ENCODE data around the gene TMEM108.

TMEM108 gene

DNA sequence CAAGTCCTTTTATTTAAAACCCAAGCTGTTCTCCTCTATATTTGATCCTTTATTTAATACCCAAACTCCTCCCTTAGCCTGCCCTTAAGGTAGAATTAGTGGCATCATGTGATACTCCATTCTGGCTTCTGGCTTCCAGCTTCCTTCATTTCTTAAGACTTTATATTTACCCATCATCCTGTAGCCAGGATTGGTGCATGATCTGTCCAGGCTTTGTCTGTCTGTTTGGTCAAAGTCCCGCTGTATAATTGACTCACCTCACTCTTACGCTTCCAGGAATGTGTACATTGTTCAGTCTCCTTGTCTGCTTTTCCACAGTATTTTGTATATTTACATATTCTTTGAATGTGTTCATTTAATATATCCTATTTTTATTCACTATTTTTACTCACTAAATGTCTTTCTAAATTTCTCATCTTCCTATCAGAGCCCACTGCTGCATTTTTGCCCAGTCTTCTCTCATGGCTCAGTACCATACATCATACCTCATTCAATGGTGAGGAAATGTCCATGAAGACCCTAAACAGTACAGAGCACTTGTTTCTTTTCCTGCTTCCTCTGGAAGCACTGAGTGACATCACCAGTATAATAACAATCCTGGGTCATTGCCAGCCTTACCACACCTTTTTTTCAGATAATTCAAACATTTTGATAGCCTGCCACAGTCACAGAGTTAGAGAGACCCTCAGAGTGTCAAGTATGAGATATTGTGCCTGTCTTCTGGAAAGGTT lies 31.5 kb downstream of the TMEM108 start:
- DNase-seq (ENCODE audit: low read depth, low spot score), result no peak
- no peak overlapping the region for H3K9ac ChIP-seq (ENCODE audit: insufficient read length, low read depth)
- H3K36me3 ChIP-seq (ENCODE audit: insufficient read depth, insufficient read length, low read length), result no peaks in the 10 kb centered on the region
- H3K4me1 ChIP-seq (ENCODE audit: insufficient read depth, insufficient read length), result no peaks in the 10 kb centered on the region
- no peak overlapping the region for H3K4me3 ChIP-seq (ENCODE audit: insufficient read length, low read depth)
- H3K9me3 ChIP-seq (ENCODE audit: insufficient read depth, low read length), result no peaks in the 10 kb centered on the region
- no peaks in the 10 kb centered on the region for H3K27me3 ChIP-seq (ENCODE audit: insufficient read depth, insufficient read length)
- TF ChIP-seq ZNF274 (IDR thresholded peaks at IDR 0.05; ENCODE audit: low read depth, low read length), result no peak
- no peak for TF ChIP-seq SUZ12 (IDR thresholded peaks at IDR 0.05; ENCODE audit: extremely low read depth, insufficient read depth, insufficient read length)
- TF ChIP-seq YY1 (IDR thresholded peaks at IDR 0.05; ENCODE audit: insufficient read depth, insufficient read length), result no peak

DNA sequence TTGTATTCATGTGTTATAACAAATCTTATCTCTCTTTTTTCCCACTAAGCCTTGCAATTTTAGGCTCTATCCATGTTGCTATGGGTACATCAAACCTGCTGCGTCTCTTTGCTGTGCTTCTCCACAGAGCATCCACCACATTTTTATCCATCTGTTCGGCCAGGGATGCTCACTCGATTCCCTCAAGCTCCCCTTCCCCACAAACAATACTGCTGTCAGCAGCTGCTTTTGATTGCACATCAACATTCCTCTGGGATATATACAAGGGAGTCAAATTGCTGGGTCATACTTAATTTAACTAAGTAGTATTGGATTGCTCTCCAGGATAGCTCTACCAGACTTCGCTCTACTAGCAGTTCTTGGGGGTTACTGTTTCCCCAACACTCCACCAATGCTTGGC lies 36.8 kb downstream of the TMEM108 start:
- TF ChIP-seq YY1 (IDR thresholded peaks at IDR 0.05; ENCODE audit: insufficient read depth, insufficient read length) (no peak), ZNF274 (IDR thresholded peaks at IDR 0.05; ENCODE audit: low read depth, low read length) (no peak), SUZ12 (IDR thresholded peaks at IDR 0.05; ENCODE audit: extremely low read depth, insufficient read depth, insufficient read length) (no peak)

DNA sequence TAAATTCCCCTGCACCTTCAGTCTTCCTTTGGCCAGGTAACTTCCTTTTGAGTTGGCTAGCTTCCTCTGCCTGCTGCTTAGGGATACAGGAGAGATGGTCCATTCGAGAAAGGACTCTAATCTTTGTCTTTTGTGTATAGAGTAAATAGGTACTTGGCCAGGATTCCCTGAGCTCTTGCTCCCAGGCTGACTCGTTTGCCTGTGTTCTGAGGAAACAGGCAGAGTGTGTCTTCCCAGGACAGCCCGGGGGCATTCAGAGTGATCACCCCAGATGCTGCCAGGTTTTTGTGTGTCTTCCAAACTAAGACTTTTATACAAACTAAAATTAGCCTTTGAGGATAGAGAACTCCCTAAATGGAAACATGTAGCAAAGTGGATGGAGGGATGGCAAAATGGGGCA lies 39.5 kb downstream of the TMEM108 start:
- TF ChIP-seq SUZ12 (IDR thresholded peaks at IDR 0.05; ENCODE audit: extremely low read depth, insufficient read depth, insufficient read length) (no peak), YY1 (IDR thresholded peaks at IDR 0.05; ENCODE audit: insufficient read depth, insufficient read length) (no peak), ZNF274 (IDR thresholded peaks at IDR 0.05; ENCODE audit: low read depth, low read length) (no peak)
- Histone ChIP-seq H3K4me1 (ENCODE audit: insufficient read depth, insufficient read length) (no peaks in the 10 kb centered on the region), H3K36me3 (ENCODE audit: insufficient read depth, insufficient read length, low read length) (no peaks in the 10 kb centered on the region), H3K27me3 (ENCODE audit: insufficient read depth, insufficient read length) (no peaks in the 10 kb centered on the region), H3K4me3 (ENCODE audit: insufficient read length, low read depth) (no peak overlapping the region), H3K9me3 (ENCODE audit: insufficient read depth, low read length) (no peaks in the 10 kb centered on the region), H3K9ac (ENCODE audit: insufficient read length, low read depth) (no peak overlapping the region)
- no peak for DNase-seq (ENCODE audit: low read depth, low spot score)

More for the DNA sequence above, 36.8 kb downstream of the TMEM108 start:
- H3K9me3 ChIP-seq (ENCODE audit: insufficient read depth, low read length), result no peaks in the 10 kb centered on the region
- no peak overlapping the region for H3K4me3 ChIP-seq (ENCODE audit: insufficient read length, low read depth)
- H3K36me3 ChIP-seq (ENCODE audit: insufficient read depth, insufficient read length, low read length), result no peaks in the 10 kb centered on the region
- H3K27me3 ChIP-seq (ENCODE audit: insufficient read depth, insufficient read length), result no peaks in the 10 kb centered on the region
- H3K9ac ChIP-seq (ENCODE audit: insufficient read length, low read depth), result no peak overlapping the region
- DNase-seq (ENCODE audit: low read depth, low spot score), result no peak
- no peaks in the 10 kb centered on the region for H3K4me1 ChIP-seq (ENCODE audit: insufficient read depth, insufficient read length)

DNA sequence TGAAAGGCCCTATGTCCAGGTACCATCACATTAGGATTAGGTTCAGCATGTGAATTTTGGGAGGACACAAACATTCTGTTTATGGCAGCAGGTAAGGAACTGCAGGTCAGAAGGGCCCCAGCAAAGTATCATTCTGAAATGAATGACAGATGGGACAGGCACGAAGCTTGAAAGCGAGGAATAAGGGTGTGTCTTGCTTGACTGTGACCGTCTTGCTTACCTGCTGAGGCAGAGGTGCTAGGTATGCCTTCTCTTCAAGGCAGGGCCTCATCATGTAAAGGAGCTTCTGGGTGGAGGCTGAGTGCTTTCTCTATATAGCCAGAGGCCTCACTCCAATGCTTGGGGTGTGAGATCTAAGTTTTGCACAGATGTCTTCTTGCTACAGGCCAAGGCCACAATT lies 41.4 kb downstream of the TMEM108 start:
- no peak for DNase-seq (ENCODE audit: low read depth, low spot score)
- TF ChIP-seq SUZ12 (IDR thresholded peaks at IDR 0.05; ENCODE audit: extremely low read depth, insufficient read depth, insufficient read length) (no peak), ZNF274 (IDR thresholded peaks at IDR 0.05; ENCODE audit: low read depth, low read length) (no peak), YY1 (IDR thresholded peaks at IDR 0.05; ENCODE audit: insufficient read depth, insufficient read length) (no peak)
- Histone ChIP-seq H3K4me1 (ENCODE audit: insufficient read depth, insufficient read length) (no peaks in the 10 kb centered on the region), H3K36me3 (ENCODE audit: insufficient read depth, insufficient read length, low read length) (no peaks in the 10 kb centered on the region), H3K27me3 (ENCODE audit: insufficient read depth, insufficient read length) (no peaks in the 10 kb centered on the region), H3K9me3 (ENCODE audit: insufficient read depth, low read length) (no peaks in the 10 kb centered on the region), H3K9ac (ENCODE audit: insufficient read length, low read depth) (no peak overlapping the region), H3K4me3 (ENCODE audit: insufficient read length, low read depth) (no peak overlapping the region)

DNA sequence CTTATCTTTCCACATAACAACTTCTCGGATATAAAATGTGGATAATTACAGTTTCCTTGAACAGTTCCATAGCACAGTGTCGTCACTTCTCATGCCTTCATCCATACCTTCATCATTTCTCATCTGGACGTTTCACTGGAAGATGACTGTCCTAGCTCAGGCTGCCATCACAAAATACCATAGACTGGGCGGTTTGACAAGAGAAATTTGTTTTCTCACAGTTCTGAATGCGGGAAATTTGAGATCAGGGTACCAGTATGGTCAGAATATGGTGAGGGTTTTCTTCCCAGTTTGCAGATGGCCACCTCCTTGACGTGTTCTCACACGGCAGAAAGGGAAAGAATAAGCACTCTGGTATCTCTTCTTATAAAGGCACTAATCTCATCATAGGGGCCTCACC lies 42.8 kb downstream of the TMEM108 start:
- Histone ChIP-seq H3K4me3 (ENCODE audit: insufficient read length, low read depth) (no peak overlapping the region), H3K4me1 (ENCODE audit: insufficient read depth, insufficient read length) (no peaks in the 10 kb centered on the region), H3K27me3 (ENCODE audit: insufficient read depth, insufficient read length) (no peaks in the 10 kb centered on the region), H3K9ac (ENCODE audit: insufficient read length, low read depth) (no peak overlapping the region), H3K9me3 (ENCODE audit: insufficient read depth, low read length) (no peaks in the 10 kb centered on the region), H3K36me3 (ENCODE audit: insufficient read depth, insufficient read length, low read length) (no peaks in the 10 kb centered on the region)
- DNase-seq (ENCODE audit: low read depth, low spot score), result no peak
- TF ChIP-seq SUZ12 (IDR thresholded peaks at IDR 0.05; ENCODE audit: extremely low read depth, insufficient read depth, insufficient read length) (no peak), ZNF274 (IDR thresholded peaks at IDR 0.05; ENCODE audit: low read depth, low read length) (no peak), YY1 (IDR thresholded peaks at IDR 0.05; ENCODE audit: insufficient read depth, insufficient read length) (no peak)

DNA sequence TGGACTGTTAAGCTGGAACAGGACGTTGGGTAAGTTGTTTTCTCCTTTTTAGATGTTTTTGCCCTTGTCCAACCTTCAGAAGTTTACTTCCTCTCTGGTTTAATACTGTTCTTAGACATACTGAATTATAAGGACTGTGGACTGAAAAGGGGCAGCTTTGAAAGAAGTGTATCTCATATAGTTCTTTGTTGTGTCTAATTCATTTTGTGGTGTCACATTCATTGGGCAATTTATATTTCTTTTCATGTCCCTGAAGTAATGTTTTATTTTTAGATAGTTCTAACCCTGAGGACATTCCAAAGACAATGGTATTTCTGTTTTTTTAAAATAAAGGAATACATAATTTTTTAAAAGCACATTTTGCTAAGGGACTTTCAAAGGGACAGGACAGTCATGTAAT lies 45.2 kb downstream of the TMEM108 start:
- H3K9ac ChIP-seq (ENCODE audit: insufficient read length, low read depth), result no peak overlapping the region
- DNase-seq (ENCODE audit: low read depth, low spot score), result no peak
- no peak overlapping the region for H3K4me3 ChIP-seq (ENCODE audit: insufficient read length, low read depth)
- H3K9me3 ChIP-seq (ENCODE audit: insufficient read depth, low read length), result no peaks in the 10 kb centered on the region
- no peak for TF ChIP-seq YY1 (IDR thresholded peaks at IDR 0.05; ENCODE audit: insufficient read depth, insufficient read length)
- TF ChIP-seq ZNF274 (IDR thresholded peaks at IDR 0.05; ENCODE audit: low read depth, low read length), result no peak
- TF ChIP-seq SUZ12 (IDR thresholded peaks at IDR 0.05; ENCODE audit: extremely low read depth, insufficient read depth, insufficient read length), result no peak
- no peaks in the 10 kb centered on the region for H3K36me3 ChIP-seq (ENCODE audit: insufficient read depth, insufficient read length, low read length)
- no peaks in the 10 kb centered on the region for H3K27me3 ChIP-seq (ENCODE audit: insufficient read depth, insufficient read length)
- H3K4me1 ChIP-seq (ENCODE audit: insufficient read depth, insufficient read length), result no peaks in the 10 kb centered on the region

DNA sequence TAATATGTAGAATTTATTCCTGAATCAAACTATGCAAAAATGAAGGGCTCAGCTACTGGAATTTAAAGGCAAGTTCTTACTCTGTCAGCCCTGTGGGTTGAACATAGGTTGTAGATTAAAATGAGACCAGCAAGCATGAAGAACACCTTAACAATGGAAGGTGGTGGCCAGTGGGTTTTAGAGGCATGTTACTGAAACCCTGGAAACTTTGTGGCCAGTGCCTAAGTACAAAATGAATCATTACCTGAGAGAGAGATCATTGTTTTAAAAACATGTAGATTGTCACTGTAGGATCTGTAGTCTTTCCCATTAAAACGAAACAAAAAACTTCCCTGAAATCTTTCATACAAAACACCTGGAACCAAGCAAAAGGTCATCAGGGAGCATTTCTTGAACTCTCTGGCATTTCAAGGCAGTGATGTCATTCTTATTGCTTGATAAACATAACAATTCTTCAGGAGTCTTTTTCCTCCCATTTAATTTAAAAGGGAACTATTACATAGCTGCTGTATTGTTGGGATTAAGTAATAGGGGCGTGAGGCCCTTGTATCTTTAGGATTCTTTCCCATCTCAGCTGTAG lies 51.8 kb downstream of the TMEM108 start:
- TF ChIP-seq SUZ12 (IDR thresholded peaks at IDR 0.05; ENCODE audit: extremely low read depth, insufficient read depth, insufficient read length), result no peak
- no peak for TF ChIP-seq YY1 (IDR thresholded peaks at IDR 0.05; ENCODE audit: insufficient read depth, insufficient read length)
- no peak for TF ChIP-seq ZNF274 (IDR thresholded peaks at IDR 0.05; ENCODE audit: low read depth, low read length)
- Histone ChIP-seq H3K4me1 (ENCODE audit: insufficient read depth, insufficient read length) (no peaks in the 10 kb centered on the region), H3K9me3 (ENCODE audit: insufficient read depth, low read length) (no peaks in the 10 kb centered on the region), H3K9ac (ENCODE audit: insufficient read length, low read depth) (no peak overlapping the region), H3K27me3 (ENCODE audit: insufficient read depth, insufficient read length) (no peaks in the 10 kb centered on the region), H3K4me3 (ENCODE audit: insufficient read length, low read depth) (no peak overlapping the region), H3K36me3 (ENCODE audit: insufficient read depth, insufficient read length, low read length) (no peaks in the 10 kb centered on the region)
- no peak for DNase-seq (ENCODE audit: low read depth, low spot score)

Measured in NT2/D1 (cell line).